GM19328 (cell line): ENCODE measurements around the gene SNX10.

Experiments used
- ATAC-seq: cut with Tn5 transposase; IDR thresholded peaks from one replicate; pipeline ENCODE4 v1.9.1; 2021; ENCODE audit warnings: mild to moderate bottlenecking, moderate library complexity; ENCODE audit not compliant: unreplicated experiment

The SNX10 gene

GRCh38 chr7:26295586-26295985, 3.9 kb downstream of the SNX10 start:
- ATAC-seq: no peak

- ATAC-seq: no peak
Measured at GRCh38 chr7:26298472-26299058, 6.9 kb downstream of the SNX10 start.

- ATAC-seq: no peak
Measured at GRCh38 chr7:26305090-26305868, 13.6 kb downstream of the SNX10 start.

DNA sequence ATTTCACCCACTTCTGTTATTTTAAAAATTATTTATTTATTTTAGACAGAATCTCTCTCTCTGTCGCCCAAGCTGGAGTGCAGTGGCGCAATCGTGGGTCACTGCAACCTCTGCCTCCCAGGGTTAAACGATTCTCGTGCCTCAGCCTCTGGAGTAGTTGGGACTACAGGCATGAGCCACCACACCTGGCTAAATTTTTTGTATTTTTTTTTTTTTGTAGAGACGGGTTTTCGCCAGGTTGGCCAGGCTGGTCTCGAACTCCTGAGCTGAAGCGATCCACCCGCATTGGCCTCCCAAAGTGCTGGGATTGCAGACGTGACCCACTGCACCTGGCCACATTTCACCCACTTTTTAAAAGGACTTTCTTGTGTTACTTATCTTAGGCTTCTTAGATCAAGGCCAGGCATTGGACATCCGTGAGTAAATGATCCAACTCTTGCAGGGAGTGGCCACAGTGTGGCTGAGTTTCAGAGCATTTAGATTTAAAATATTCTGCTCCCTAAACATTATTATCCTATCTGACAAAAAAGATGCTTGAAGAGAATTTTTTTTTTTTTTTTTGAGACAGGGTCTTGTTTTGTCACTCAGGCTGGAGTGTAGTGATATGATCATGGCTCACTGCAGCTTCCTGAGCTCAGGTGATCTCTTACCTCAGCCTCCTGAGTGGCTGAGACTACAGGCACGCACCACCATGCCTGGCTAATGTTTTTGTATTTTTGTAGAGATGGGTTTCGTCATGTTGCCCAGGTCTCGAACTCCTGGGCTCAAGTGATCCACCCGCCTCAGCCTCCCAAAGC, 14.4 kb downstream of the SNX10 start:
- no peak for ATAC-seq

GRCh38 chr7:26306790-26307189, 15.1 kb downstream of the SNX10 start:
- ATAC-seq: no peak

GRCh38 chr7:26307226-26307625, 15.6 kb downstream of the SNX10 start:
- no peak for ATAC-seq

DNA sequence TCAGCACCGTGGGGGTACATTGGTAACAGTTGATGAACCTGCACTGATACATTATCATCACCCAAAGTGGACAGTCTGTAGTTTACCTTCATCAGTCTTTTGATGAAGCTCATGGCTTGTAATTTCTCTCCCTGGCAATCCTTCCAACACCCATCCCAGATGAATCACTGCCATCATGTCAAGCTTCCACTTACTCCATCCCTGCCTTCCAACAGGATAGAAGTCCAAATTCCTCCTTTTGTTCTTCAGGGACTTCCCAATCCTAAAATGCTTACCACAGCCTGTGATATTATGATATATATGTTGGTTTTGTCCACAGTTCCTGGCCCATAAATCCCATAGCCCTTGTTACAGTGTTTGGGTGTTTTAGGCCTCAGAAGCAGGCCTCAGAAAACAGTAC, 16.1 kb downstream of the SNX10 start:
- ATAC-seq: no peak

GRCh38 chr7:26308551-26308950, 16.9 kb downstream of the SNX10 start:
- ATAC-seq: no peak

DNA sequence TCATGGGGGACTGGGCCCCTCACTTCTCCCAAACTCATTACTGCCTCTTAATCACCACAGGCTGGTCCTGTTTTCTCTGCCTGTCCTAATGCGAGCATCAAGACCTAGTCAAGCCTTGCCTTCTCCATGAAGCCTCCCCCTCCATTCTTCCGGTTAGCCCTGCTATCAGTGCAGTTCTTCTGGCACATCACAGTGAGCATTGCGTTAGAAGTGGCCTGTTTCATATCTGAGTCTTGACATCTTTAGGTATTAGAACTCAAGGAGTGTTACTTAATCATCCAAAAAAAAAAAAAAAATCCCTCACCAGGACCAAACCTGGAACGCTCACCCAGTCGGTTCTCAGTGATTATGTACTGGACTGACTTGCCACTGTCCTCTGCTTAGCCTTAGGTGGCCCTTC, 17.4 kb downstream of the SNX10 start:
- ATAC-seq: no peak

DNA sequence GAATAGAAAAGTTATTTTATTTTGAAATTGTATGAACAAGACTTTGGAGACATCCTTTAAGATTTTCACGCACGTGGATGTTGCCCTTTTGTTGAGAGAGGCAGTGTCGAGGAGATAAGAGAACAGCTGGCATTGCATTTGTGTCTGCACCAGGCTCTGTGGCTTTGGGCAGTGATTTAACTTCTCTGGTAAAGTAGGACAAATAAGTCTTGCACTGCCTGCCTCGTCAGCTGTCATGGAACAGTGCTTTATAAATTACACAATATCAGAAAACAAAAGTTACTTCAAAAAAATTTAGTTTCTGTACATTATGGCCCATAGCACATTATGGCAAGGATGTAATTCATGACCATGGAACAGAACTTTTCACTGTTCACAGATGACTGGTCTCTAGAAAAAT, 20.1 kb downstream of the SNX10 start:
- no peak for ATAC-seq

- ATAC-seq: no peak
Measured at GRCh38 chr7:26317211-26317610, 25.5 kb downstream of the SNX10 start.

GRCh38 chr7:26318921-26319320, 27.3 kb downstream of the SNX10 start:
- no peak for ATAC-seq

- no peak for ATAC-seq
Measured at GRCh38 chr7:26319636-26320035, 28.0 kb downstream of the SNX10 start.

- ATAC-seq: no peak
Measured at GRCh38 chr7:26320878-26321277, 29.2 kb downstream of the SNX10 start.

DNA sequence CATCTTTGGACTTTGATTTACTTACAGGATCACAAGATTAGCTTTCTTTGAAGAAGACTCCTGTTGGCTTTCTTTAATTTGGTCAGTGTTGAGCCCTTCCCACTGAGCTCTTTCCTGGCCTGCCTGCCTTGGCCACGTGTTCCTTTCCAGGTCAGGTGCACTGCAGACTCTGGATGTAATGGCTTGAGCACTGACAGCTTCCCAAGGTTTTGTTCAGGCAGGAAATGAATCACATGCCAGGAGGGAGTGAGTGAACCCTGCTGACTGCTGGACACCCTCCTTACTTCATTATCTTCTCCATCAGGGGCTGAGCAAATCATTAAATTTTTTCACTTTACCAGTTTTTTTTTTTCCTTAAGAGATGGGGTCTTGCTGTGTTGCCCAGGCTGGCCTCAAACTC, 29.8 kb downstream of the SNX10 start:
- no peak for ATAC-seq

DNA sequence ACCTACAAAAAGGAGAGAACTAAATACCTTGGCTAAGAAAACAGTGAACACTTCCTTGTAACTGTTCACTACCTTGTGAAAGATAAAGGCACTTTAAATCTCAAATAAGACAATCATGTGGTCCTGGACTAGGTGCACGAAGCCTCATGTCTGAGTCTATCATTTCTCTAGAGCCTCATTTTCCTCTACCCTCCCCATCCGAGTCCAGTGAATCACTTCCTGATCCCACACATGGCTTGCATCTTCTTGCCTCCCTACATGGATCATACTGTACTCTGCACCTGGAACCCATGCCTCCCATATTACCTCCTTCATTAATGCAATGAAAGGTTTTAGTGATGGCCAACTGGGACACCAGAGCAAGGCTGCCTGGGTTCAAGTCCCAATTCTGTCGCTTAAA, 34.5 kb downstream of the SNX10 start:
- ATAC-seq: no peak

- ATAC-seq: no peak
Measured at GRCh38 chr7:26328498-26329390, 37.1 kb downstream of the SNX10 start.

DNA sequence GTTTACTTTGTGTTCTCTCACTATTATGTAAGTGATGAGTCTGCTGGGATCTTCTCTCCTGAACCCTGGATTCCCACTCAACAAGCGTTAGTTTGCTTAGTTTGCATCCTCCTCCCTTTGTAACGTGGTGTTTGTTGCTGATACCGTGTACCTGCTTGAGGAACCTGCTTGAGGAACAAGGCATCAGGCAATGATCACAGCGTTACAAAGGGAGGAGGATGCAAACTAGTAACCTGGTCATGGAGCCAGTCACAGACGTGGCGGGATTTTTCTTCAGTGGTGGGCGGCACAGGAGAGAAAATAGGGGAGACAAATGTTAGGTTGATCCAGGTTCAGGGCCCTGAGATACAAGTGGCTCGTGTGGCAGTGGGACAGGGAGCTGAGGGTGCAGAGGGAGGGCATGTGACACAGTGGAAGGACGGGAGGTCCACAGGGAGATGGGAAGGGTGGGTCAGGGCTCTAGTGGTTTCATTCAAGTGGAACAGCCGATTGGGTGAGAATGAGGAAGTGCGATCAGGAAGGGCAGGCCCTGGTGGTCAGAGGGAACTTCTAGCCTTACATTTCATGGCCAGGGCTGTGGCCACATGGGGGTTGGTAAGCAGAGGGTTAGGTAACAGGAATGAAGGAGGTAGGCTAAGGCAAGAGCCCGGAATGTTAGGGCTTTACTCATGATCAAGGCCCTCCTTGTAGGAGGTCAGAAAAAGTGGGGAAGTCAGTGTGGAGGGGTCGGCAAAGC, 38.0 kb downstream of the SNX10 start:
- no peak for ATAC-seq

GRCh38 chr7:26331113-26331512, 39.5 kb downstream of the SNX10 start:
- ATAC-seq: no peak

GRCh38 chr7:26331789-26332188, 40.1 kb downstream of the SNX10 start:
- ATAC-seq: no peak
